GM06990 (cell line): ENCODE measurements around the gene RSPO4.

Experiments
- DNase-seq: peaks from one replicate; pipeline ENCODE4 v3.0.0-alpha.2; 2011; ENCODE audit not compliant: insufficient read length; ENCODE audit errors: extremely low read depth
- H3K27me3 ChIP-seq: replicated peaks from 2 replicates; pipeline ENCODE4 v1.6.0; 2011; ENCODE audit warnings: low read length; ENCODE audit not compliant: control insufficient read depth, insufficient read depth
- H3K36me3 ChIP-seq: 2 replicates; pipeline ENCODE4 v1.5.1; 2011; ENCODE audit warnings: low read length; ENCODE audit not compliant: control insufficient read depth, insufficient read depth
- H3K4me3 ChIP-seq: replicated peaks from 2 replicates; pipeline ENCODE4 v1.5.1; 2011; ENCODE audit warnings: low read depth, mild to moderate bottlenecking, control low read depth, low read length
- TF ChIP-seq, protein P1 (sequence below): IDR thresholded peaks from 2 replicates; pipeline ENCODE4 v1.5.1; 2011; ENCODE audit warnings: low read length, control low read depth, mild to moderate bottlenecking, inconsistent platforms; ENCODE audit not compliant: insufficient read depth, poor library complexity, severe bottlenecking

The RSPO4 gene

DNA sequence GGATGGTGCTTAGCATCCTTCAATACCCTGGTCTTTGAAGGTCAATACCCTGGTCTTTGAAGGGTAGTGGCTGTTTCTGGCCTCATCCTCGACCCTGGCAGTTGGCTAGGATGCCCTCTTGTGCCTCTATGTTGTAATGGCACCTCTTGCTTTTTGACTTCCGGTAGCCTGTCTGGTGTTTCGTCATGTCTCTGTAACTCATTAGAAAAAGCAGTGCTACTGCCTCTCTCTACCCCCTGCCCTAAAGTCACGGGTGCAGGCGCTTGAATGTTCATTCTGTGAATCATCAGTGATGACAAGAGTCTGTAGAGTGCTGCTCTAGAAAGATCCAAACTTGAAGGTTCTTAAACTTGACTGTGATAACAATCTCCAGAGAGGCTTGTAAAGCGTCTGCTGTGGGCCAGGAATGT lies 28.3 kb downstream of the RSPO4 start:
- no peaks in the 10 kb centered on the region; the same call in 1 of the 2 replicates for H3K27me3 ChIP-seq
- no peak for DNase-seq
- TF ChIP-seq, protein P1, sequence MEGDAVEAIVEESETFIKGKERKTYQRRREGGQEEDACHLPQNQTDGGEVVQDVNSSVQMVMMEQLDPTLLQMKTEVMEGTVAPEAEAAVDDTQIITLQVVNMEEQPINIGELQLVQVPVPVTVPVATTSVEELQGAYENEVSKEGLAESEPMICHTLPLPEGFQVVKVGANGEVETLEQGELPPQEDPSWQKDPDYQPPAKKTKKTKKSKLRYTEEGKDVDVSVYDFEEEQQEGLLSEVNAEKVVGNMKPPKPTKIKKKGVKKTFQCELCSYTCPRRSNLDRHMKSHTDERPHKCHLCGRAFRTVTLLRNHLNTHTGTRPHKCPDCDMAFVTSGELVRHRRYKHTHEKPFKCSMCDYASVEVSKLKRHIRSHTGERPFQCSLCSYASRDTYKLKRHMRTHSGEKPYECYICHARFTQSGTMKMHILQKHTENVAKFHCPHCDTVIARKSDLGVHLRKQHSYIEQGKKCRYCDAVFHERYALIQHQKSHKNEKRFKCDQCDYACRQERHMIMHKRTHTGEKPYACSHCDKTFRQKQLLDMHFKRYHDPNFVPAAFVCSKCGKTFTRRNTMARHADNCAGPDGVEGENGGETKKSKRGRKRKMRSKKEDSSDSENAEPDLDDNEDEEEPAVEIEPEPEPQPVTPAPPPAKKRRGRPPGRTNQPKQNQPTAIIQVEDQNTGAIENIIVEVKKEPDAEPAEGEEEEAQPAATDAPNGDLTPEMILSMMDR, result peak; percentile 68
- H3K4me3 ChIP-seq, result no peak overlapping the region
- H3K36me3 ChIP-seq, result no peaks in the 10 kb centered on the region

DNA sequence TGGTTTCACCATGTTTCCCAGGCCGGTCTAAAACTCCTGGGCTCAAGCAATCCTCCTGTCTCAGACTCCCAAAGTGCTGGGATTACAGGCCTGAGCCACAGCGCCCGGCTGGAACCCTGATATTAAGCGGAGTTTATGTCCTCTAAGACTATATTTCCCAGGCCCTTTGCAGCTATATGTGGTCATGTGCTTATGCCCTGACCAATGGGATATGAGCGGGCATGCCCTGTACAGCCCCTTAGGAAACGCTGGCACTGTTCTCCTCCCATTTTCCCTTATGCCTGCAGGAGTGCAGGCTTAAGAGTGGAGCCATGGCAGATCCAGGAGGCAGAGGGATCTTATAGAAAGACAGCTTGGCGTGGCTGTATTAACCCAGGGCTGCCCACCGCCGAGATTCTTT lies 29.9 kb downstream of the RSPO4 start:
- no peak overlapping the region for H3K4me3 ChIP-seq
- TF ChIP-seq, protein P1, result no peak
- no peak for DNase-seq
- no peaks in the 10 kb centered on the region for H3K36me3 ChIP-seq
- H3K27me3 ChIP-seq, result no peaks in the 10 kb centered on the region; the same call in 1 of the 2 replicates

DNA sequence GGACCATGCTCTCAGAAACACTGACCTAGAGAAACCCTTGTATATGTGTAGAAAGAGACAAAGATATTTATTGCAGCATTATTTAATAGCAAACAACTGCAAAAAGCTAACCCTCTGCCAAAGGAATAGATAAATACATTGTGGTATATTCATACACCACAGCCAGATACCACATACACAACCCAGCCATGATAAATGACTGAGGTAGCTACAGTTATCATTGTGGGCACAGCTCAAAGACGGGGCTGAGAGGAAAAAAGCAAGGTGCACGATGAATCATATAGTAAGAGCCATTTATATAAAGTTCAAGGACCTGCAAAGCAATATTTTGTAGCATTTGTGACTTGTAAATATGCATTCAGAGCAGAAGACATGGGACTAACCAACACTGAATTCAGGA lies 30.8 kb downstream of the RSPO4 start:
- TF ChIP-seq, protein P1, result no peak
- Histone ChIP-seq H3K36me3 (no peaks in the 10 kb centered on the region), H3K27me3 (no peaks in the 10 kb centered on the region; the same call in 1 of the 2 replicates), H3K4me3 (no peak overlapping the region)
- no peak for DNase-seq

DNA sequence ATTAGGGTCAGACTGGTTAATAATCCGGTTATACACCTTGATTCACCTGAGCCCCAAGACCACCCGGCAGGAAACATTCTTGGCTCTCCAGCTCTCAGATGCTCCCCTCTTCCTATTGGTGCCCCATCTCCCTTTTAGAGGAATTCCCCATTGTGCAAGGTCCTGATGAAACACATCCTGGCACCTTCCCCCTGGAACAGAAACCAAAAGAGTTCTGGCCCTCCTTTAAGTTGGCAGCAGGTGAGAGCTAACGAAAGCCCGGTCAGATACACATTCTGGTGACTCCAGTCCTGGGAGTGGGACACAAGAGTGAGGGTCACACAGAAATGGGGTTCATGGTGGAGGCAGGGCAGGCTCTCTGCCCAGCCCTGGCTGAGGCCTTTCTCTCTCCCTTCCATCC lies 32.2 kb downstream of the RSPO4 start:
- no peak overlapping the region for H3K4me3 ChIP-seq
- DNase-seq, result no peak
- no peaks in the 10 kb centered on the region; the same call in 1 of the 2 replicates for H3K27me3 ChIP-seq
- TF ChIP-seq, protein P1, result no peak
- H3K36me3 ChIP-seq, result no peaks in the 10 kb centered on the region

DNA sequence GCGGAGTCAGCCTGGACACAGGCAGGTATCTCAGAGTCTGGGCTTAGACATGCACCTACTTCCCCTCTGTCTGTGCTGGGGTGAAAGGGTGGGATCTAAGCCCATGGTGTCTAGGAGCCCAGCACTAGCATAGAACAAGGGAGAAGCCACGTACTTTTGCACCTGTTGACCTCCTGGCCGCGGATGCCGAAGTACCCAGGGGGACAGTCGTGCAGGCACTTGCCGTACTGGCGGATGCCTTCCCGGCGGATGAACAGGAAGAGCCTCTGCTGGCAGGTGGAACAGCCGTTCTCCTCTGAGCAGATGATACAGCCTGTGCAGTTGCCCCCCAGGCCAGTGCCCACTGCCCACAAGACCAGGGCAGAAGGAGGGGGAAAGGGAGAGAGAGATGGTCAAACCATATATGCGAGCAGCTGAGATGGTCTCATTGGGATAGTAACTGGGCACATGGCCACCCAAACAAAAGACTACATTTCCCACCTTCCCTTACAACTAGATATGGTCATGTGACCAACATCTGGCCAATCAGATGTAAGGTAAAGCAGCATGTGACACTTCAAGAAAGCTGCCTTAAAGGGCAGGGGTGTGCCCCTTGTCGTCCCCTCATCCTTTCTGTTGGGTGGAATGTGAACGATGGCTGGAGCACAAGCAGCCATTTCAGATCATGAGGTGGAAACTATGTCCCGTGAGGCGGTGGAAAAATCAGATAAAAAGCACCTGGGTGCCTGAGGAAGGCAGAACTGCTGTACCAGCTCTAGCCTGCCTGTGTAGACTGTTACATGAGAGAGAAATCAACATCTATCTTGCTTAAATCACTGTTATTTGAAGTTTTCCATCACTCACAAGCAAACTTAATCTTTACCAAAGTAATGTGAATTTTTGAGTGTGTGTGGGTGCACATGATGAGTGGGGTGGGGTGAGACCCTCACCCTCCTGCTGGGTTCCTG lies 34.0 kb downstream of the RSPO4 start:
- H3K36me3 ChIP-seq, result no peaks in the 10 kb centered on the region
- H3K27me3 ChIP-seq, result no peaks in the 10 kb centered on the region; the same call in 1 of the 2 replicates
- no peak overlapping the region for H3K4me3 ChIP-seq
- DNase-seq, result peak; percentile 26
- TF ChIP-seq, protein P1, result no peak
